ENCODE data around the gene ACSM3.
A peak's percentile ranks its signal among the peaks of the same experiment; 100 is the strongest.
"Not testable (repeated sequence)": the region's sequence is repeated elsewhere in the genome, so short reads cannot be mapped to it uniquely, and the experiment has no call there.

Gene ACSM3, protein sequence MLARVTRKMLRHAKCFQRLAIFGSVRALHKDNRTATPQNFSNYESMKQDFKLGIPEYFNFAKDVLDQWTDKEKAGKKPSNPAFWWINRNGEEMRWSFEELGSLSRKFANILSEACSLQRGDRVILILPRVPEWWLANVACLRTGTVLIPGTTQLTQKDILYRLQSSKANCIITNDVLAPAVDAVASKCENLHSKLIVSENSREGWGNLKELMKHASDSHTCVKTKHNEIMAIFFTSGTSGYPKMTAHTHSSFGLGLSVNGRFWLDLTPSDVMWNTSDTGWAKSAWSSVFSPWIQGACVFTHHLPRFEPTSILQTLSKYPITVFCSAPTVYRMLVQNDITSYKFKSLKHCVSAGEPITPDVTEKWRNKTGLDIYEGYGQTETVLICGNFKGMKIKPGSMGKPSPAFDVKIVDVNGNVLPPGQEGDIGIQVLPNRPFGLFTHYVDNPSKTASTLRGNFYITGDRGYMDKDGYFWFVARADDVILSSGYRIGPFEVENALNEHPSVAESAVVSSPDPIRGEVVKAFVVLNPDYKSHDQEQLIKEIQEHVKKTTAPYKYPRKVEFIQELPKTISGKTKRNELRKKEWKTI

DNA sequence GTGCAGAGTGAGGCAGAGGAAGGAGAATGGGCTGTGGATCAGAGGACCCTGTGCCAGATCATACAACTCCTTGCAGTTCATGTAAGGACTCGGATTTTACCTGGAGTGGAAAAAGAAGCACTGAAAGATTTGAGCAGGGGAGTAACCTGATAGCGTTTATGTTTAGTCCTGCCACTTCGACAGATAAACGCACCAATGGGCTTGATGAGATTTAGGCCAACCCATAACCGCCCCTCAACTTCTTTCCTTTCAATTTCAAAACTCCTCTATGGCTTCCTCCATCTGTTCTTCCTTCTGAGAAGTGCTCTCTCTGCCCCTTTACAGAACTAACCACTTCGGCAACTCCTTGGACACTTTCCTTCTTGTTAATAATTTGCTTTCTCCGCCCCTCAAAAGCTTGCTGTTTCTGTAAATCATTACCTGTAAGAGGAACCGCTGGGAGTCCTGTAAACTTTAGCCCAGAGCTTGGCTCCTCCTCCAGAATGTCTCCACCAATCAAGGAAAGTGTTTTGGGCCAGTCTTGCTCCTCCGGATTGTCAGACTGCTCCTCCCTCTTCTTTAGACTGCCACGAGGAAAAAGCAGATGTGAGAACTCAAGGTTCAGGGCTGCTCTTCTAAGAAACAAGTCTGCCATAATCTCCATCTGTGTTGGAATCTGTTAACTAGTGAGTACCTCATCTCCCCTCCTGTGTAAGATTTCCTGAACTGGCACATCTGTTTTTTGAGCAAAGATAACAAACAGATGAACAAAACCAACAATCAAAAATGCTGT is at the start of gene ACSM3:
ACSM3 (plus strand) TSS at position 554 of the 772 bp plus-strand sequence. CDS start 6,021 bp downstream, outside the sequence.
- in situ Hi-C loops (cut with HindIII; ENCODE audit: low sequenced_read_pairs) = no loop called here
- peak; percentile 76 for DNase-seq (ENCODE audit: low read depth, low spot score)
- TF ChIP-seq, protein P1, sequence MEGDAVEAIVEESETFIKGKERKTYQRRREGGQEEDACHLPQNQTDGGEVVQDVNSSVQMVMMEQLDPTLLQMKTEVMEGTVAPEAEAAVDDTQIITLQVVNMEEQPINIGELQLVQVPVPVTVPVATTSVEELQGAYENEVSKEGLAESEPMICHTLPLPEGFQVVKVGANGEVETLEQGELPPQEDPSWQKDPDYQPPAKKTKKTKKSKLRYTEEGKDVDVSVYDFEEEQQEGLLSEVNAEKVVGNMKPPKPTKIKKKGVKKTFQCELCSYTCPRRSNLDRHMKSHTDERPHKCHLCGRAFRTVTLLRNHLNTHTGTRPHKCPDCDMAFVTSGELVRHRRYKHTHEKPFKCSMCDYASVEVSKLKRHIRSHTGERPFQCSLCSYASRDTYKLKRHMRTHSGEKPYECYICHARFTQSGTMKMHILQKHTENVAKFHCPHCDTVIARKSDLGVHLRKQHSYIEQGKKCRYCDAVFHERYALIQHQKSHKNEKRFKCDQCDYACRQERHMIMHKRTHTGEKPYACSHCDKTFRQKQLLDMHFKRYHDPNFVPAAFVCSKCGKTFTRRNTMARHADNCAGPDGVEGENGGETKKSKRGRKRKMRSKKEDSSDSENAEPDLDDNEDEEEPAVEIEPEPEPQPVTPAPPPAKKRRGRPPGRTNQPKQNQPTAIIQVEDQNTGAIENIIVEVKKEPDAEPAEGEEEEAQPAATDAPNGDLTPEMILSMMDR (IDR thresholded peaks at IDR 0.05; ENCODE audit: low read depth, low read length) = no peak

DNA sequence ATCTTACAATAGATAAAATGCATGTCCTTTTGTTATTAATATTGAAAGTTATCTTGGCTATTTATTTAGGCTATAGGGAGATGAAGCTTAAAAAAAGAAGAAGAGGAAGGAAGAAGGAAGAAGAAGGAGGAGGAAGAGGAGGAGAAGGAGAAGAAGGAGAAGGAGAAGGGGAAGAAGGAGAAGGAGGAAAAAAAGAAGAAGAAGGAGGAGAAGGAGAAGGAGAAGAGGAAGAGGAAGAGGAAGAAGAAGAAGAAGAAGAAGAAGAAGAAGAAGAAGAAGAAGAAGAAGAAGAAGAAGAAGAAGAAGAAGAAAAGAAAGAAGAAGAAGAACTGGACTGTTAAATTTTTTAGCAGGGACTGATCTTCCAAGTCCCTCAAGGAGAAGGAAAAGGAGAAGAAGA is 46.1 kb upstream of the ACSM3 start:
- in situ Hi-C loops (cut with HindIII; ENCODE audit: low sequenced_read_pairs); H3K4me3 ChIP-seq (ENCODE audit: low read depth, low read length); DNase-seq (ENCODE audit: low read depth, low spot score): not testable (repeated sequence)

More for the DNA sequence above, at the start of gene ACSM3:
- peak within 1 kb of the TSS; percentile 53 for H3K4me3 ChIP-seq (ENCODE audit: low read depth, low read length)

DNA sequence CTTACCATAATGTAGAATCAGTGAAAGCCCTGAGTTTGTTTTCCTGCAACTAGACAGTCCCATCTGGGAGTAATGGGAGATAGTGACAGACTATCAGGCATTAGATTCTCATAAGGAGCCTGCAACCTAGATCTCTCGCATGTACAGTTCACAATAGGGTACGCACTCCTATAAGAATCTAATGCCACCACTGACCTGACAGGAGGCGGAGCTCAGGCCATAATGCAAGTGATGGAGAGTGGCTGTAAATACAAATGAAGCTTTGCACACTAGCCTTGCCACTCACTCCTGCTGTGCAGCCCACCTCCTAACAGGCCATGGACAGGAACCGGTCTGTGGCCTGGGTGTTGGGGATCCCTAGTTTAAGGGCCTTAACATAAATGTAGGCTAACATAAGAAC is 43.6 kb upstream of the ACSM3 start:
- in situ Hi-C loops (cut with HindIII; ENCODE audit: low sequenced_read_pairs) = no loop called here
- H3K4me3 ChIP-seq (ENCODE audit: low read depth, low read length) = no peak overlapping the region
- no peak for DNase-seq (ENCODE audit: low read depth, low spot score)
- TF ChIP-seq, protein P1 (IDR thresholded peaks at IDR 0.05; ENCODE audit: low read depth, low read length) = no peak

DNA sequence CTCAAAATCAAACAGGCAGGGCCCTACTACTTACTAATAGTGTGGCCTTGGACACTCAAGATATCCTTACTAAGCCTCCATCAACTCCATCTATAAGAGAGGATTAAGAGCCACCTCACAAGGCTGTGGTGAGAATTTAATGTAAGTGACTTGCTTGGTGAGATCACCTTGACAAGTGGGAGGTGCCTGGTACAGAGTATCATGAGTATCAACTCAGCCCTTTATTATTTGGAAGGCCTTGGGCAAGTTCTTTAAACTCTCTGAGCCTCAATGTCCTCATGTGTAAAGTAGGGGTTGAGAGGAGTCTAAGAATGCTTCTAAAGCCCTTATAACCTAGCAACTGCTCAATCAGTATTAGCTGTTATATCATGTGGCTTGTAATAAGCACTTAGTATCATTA is 37.2 kb upstream of the ACSM3 start:
- H3K4me3 ChIP-seq (ENCODE audit: low read depth, low read length) = no peak overlapping the region
- in situ Hi-C loops (cut with HindIII; ENCODE audit: low sequenced_read_pairs) = no loop called here
- TF ChIP-seq, protein P1 (IDR thresholded peaks at IDR 0.05; ENCODE audit: low read depth, low read length) = no peak
- no peak for DNase-seq (ENCODE audit: low read depth, low spot score)

DNA sequence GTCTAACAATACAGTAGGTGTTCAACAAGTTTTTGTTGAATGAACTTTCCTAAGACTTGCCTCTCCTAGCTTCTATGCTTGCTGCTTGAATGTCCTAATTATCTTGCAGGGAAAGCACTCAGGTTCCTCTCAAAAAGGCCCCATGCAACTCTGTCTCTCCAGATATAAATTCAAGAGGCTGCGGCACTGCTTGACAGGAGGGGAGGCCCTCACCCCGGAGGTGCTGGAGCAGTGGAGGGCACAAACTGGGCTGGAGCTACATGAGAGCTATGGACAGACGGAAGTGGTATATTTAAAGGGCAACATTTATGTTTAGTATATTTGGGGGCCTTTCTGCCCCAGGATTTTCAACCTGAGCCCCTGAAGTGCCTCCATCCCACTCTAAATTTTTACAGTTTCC is 36.6 kb upstream of the ACSM3 start:
- no peak overlapping the region for H3K4me3 ChIP-seq (ENCODE audit: low read depth, low read length)
- TF ChIP-seq, protein P1 (IDR thresholded peaks at IDR 0.05; ENCODE audit: low read depth, low read length) = no peak
- DNase-seq (ENCODE audit: low read depth, low spot score) = no peak
- in situ Hi-C loops (cut with HindIII; ENCODE audit: low sequenced_read_pairs) = no loop called here

DNA sequence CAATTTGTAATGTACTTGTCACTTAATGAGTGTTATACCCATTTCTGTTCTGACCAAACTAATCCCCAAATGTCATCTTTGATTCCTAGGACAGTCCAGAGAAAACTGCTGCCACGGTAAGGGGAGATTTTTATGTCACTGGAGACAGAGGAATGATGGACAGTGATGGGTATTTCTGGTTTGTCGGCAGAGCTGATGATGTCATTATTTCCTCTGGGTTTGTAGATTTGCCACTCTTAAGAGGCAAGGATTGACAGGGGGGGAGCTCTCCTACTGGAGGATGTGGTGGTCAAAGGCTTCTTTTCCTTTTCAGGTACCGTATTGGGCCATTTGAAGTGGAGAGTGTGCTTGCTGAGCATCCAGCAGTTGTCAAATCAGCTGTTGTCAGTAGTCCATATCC is 34.7 kb upstream of the ACSM3 start:
- H3K4me3 ChIP-seq (ENCODE audit: low read depth, low read length) = no peak overlapping the region
- DNase-seq (ENCODE audit: low read depth, low spot score) = no peak
- TF ChIP-seq, protein P1 (IDR thresholded peaks at IDR 0.05; ENCODE audit: low read depth, low read length) = no peak
- in situ Hi-C loops (cut with HindIII; ENCODE audit: low sequenced_read_pairs) = no loop called here
